Measurements from ENCODE around the gene SPDYC.

- TF ChIP-seq CTCF (conservative IDR thresholded peaks at IDR 0.05; ENCODE audit: low read depth, low read length) = no peak
- no peak for TF ChIP-seq EZH2phosphoT487 (IDR thresholded peaks at IDR 0.05; ENCODE audit: borderline replicate concordance, low read length)
- TF ChIP-seq EZH2 (IDR thresholded peaks at IDR 0.05; ENCODE audit: low read length, unreplicated experiment) = no peak
Observed at GRCh38 chr11:65211293-65212105, 41.5 kb downstream of the SPDYC start.

Data from PC-3 (cell line).